ENCODE data around the gene CLASRP. TPM values are rescaled to one million over a fixed set of nuclear protein-coding genes. Genes with fewer than 3 reads are reported as not detected.

The CLASRP gene
- total RNA-seq, 2 experiments from 2014 or later: 142 to 166 TPM

DNA sequence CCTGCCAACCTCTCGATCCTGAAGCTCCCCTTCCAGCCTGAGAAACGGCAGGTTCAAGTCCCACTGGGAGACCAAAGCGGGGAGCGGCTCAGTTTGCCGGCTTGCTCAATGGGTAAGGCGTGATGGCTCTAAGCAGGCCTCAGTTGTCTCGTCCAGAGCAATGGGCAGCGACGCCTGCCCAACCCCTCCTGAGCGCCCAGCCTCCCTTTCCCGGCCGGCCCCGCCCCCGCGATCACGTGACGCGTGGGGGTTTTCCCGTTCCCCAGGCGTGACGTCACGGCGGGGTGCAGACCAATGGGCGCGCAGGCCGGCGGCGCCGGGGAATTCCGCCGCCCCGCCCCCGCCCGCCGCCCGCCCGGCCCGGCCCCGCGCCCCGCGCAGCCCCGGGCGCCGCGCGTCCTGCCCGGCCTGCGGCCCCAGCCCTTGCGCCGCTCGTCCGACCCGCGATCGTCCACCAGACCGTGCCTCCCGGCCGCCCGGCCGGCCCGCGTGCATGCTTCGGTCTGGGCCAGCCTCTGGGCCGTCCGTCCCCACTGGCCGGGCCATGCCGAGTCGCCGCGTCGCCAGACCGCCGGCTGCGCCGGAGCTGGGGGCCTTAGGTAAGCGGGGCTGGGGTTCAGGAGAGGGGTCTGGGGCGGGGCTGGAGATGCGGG lies 37.6 kb upstream of the CLASRP start, which contains the start of gene RELB:
RELB (plus strand) TSS at position 378 of the 653 bp plus-strand sequence; CDS start at position 494, 116 bp downstream.
- H3K9me3 ChIP-seq (ENCODE audit: low read length): no peaks in the 10 kb centered on the region
- no peaks in the 10 kb centered on the region for H4K20me1 ChIP-seq (ENCODE audit: insufficient read depth, low read length)
- H2AFZ ChIP-seq (ENCODE audit: low read length): no peak within 1 kb of the TSS; the same call in 1 of the 2 replicates
- H3K27ac ChIP-seq (ENCODE audit: low read depth, low read length, poor library complexity, severe bottlenecking): peak within 1 kb of the TSS; percentile 96
- CTCF ChIA-PET (ENCODE audit: unreplicated experiment): interaction anchor here (1.0 kb wide), 1 partner anchor 50 kb away, joined by 3 read pairs; no protein-coding TSS in a partner anchor
- intact Hi-C loops (cut with micrococcal nuclease; ENCODE audit: unreplicated experiment): loop anchor here (5.0 to 10.0 kb wide), 2 partner anchors 246 to 406 kb away; partner anchors contain the start of genes POLR1G and PPP1R13L
- no peaks in the 10 kb centered on the region for H3K9me2 ChIP-seq (ENCODE audit: insufficient read depth, low read length)
- H3K36me3 ChIP-seq (ENCODE audit: insufficient read depth, low read length): peaks cover 30% of the 10 kb centered on the region
- H3K4me2 ChIP-seq (ENCODE audit: low read length): peak within 1 kb of the TSS; percentile 92
- POLR2A ChIA-PET: interaction anchor here (0.8 to 1.5 kb wide), 6 partner anchors 14 to 135 kb away, joined by 3 to 6 read pairs (median 4); partner anchors contain the start of genes CLASRP and CLPTM1
- H3K79me2 ChIP-seq (ENCODE audit: insufficient read depth, low read depth, low read length): peaks cover 22% of the 10 kb centered on the region; the same call in 1 of the 2 replicates
- H3K4me1 ChIP-seq (ENCODE audit: insufficient read depth, low read length, poor library complexity, severe bottlenecking): peaks cover 67% of the 10 kb centered on the region
- H3K4me3 ChIP-seq (ENCODE audit: low read depth, low read length, poor library complexity, severe bottlenecking): peak within 1 kb of the TSS; percentile 94
- no TSS peak for BruUV-seq (replicated peaks)
- no peak for TF ChIP-seq EZH2phosphoT487 (IDR thresholded peaks at IDR 0.05; ENCODE audit: borderline replicate concordance, low read depth, low read length)
- peak; percentile 95 for DNase-seq (ENCODE audit: low spot score)

DNA sequence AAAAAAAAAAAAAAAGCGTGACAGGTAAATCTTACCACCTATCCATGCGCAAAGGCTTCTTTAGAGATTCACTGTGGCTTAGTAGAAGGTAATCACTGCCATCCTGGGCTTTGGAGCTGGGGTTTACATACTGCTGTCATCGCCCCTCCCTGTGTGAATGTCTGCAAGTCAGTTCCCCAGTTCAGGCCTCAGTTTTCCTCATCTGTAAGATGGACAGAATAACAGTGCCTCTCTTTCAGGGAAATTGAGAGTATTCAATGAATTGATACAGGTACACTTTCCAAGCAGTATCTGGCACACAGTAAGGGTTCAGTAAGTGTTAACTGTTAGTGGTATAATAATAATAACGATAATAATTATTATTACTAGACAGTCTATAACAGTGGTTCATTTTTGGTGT lies 35.4 kb upstream of the CLASRP start:
- H2AFZ ChIP-seq (ENCODE audit: low read length): no peak overlapping the region
- peaks cover 65% of the 10 kb centered on the region for H3K4me1 ChIP-seq (ENCODE audit: insufficient read depth, low read length, poor library complexity, severe bottlenecking)
- H3K4me3 ChIP-seq (ENCODE audit: low read depth, low read length, poor library complexity, severe bottlenecking): no peak overlapping the region
- H3K9me3 ChIP-seq (ENCODE audit: low read length): no peaks in the 10 kb centered on the region
- BruUV-seq (replicated peaks): TSS peak; percentile 53
- intact Hi-C loops (cut with micrococcal nuclease; ENCODE audit: unreplicated experiment): loop anchor here (5.0 to 10.0 kb wide), 2 partner anchors 249 to 404 kb away; partner anchors contain the start of genes POLR1G and PPP1R13L
- H3K79me2 ChIP-seq (ENCODE audit: insufficient read depth, low read depth, low read length): peaks cover 29% of the 10 kb centered on the region; the same call in 1 of the 2 replicates
- DNase-seq (ENCODE audit: low spot score): no peak
- ChIA-PET CTCF (ENCODE audit: unreplicated experiment) (no interaction called here), POLR2A (no interaction called here)
- no peaks in the 10 kb centered on the region for H4K20me1 ChIP-seq (ENCODE audit: insufficient read depth, low read length)
- peaks cover 50% of the 10 kb centered on the region for H3K36me3 ChIP-seq (ENCODE audit: insufficient read depth, low read length)
- no peak overlapping the region for H3K27ac ChIP-seq (ENCODE audit: low read depth, low read length, poor library complexity, severe bottlenecking)
- H3K4me2 ChIP-seq (ENCODE audit: low read length): no peak overlapping the region
- no peaks in the 10 kb centered on the region for H3K9me2 ChIP-seq (ENCODE audit: insufficient read depth, low read length)
- TF ChIP-seq EZH2phosphoT487 (IDR thresholded peaks at IDR 0.05; ENCODE audit: borderline replicate concordance, low read depth, low read length): no peak
- TF ChIP-seq, protein P1, sequence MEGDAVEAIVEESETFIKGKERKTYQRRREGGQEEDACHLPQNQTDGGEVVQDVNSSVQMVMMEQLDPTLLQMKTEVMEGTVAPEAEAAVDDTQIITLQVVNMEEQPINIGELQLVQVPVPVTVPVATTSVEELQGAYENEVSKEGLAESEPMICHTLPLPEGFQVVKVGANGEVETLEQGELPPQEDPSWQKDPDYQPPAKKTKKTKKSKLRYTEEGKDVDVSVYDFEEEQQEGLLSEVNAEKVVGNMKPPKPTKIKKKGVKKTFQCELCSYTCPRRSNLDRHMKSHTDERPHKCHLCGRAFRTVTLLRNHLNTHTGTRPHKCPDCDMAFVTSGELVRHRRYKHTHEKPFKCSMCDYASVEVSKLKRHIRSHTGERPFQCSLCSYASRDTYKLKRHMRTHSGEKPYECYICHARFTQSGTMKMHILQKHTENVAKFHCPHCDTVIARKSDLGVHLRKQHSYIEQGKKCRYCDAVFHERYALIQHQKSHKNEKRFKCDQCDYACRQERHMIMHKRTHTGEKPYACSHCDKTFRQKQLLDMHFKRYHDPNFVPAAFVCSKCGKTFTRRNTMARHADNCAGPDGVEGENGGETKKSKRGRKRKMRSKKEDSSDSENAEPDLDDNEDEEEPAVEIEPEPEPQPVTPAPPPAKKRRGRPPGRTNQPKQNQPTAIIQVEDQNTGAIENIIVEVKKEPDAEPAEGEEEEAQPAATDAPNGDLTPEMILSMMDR (conservative IDR thresholded peaks at IDR 0.05; ENCODE audit: low read length): no peak

DNA sequence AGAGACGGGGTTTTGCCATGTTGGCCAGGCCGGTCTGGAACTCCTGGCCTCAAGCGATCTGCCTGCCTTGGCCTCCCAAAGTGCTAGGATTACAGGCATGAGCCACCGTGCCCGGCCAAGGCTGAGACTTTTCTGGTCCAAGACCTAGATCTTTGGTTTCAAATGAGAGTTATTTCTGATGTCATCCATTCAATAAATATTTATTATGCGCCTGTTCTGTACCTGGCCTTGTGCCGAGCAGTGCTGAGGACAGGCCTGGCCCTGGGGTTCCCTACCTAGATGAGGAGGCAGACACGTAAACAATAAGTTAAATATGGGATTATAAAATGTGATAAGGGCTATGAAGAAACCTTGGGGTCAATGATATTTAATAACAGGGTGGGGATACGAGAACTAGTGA lies 33.1 kb upstream of the CLASRP start:
- no peak for TF ChIP-seq EZH2phosphoT487 (IDR thresholded peaks at IDR 0.05; ENCODE audit: borderline replicate concordance, low read depth, low read length)
- TF ChIP-seq, protein P1 (conservative IDR thresholded peaks at IDR 0.05; ENCODE audit: low read length): no peak
- POLR2A ChIA-PET: no interaction called here

More for the DNA sequence above, 33.1 kb upstream of the CLASRP start:
- Histone ChIP-seq H3K9me3 (ENCODE audit: low read length) (no peaks in the 10 kb centered on the region), H3K79me2 (ENCODE audit: insufficient read depth, low read depth, low read length) (peaks cover 29% of the 10 kb centered on the region; the same call in 1 of the 2 replicates), H4K20me1 (ENCODE audit: insufficient read depth, low read length) (no peaks in the 10 kb centered on the region), H3K36me3 (ENCODE audit: insufficient read depth, low read length) (peaks cover 67% of the 10 kb centered on the region), H2AFZ (ENCODE audit: low read length) (no peak overlapping the region), H3K4me2 (ENCODE audit: low read length) (no peak overlapping the region), H3K4me3 (ENCODE audit: low read depth, low read length, poor library complexity, severe bottlenecking) (no peak overlapping the region), H3K9me2 (ENCODE audit: insufficient read depth, low read length) (no peaks in the 10 kb centered on the region), H3K4me1 (ENCODE audit: insufficient read depth, low read length, poor library complexity, severe bottlenecking) (peaks cover 64% of the 10 kb centered on the region), H3K27ac (ENCODE audit: low read depth, low read length, poor library complexity, severe bottlenecking) (peak overlapping the region; percentile 78)
- no TSS peak for BruUV-seq (replicated peaks)
- DNase-seq (ENCODE audit: low spot score): no peak
- CTCF ChIA-PET (ENCODE audit: unreplicated experiment): no interaction called here
- intact Hi-C loops (cut with micrococcal nuclease; ENCODE audit: unreplicated experiment): loop anchor here (10.0 kb wide), 1 partner anchor 251 kb away; no protein-coding TSS in a partner anchor
